ENCODE data around the gene SLC22A16.

GRCh38 chr6:110461376-110461775 lies 15.0 kb downstream of the SLC22A16 start:
- no peak for TF ChIP-seq POLR2AphosphoS5 (IDR thresholded peaks at IDR 0.05; ENCODE audit: low read depth, low read length)
- no peak for TF ChIP-seq TAF1 (IDR thresholded peaks at IDR 0.05; ENCODE audit: low read depth, low read length)

Measured in GM12891 (cell line).